Central memory CD4-positive, alpha-beta T cell (primary cell): ENCODE results near the gene SLC6A1.

Experiments
- DNase-seq: peaks from one replicate; pipeline ENCODE4 v3.0.0; 2022

Gene SLC6A1

GRCh38 chr3:10995871-10996270 lies 3.3 kb downstream of the SLC6A1 start:
- DNase-seq = no peak

DNA sequence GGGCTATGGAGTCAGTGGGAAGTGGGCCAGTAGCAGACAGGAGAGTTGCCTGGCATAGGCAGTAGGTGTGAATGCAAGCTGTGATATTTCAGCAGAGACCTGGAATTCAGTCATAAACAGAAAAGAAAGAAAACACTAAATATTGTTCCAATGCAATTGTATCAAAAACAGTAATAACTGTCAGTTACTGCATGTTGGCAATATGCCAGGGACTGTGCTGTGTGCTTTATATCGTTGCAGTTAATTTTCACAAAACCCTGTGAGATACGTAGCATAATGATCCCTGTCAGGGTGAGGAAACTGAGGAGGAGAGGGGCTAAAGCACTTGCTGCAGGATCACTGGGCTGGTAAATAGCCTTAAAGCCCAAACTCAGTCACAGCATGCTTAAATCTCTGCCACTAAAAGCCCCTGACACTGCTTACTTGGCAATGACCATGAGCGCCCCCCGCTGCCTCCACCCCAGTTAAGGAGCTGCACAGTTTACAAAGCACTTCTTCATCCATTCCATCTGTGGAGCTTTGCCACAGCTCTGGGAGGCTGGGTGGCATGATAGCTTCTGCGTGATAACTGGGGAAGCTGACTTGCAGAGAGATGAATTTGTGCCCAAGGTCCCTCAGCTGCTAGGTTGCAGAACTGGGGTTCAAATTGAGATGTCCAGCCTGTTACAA lies 3.9 kb downstream of the SLC6A1 start:
- DNase-seq = no peak

- no peak for DNase-seq
Observed at GRCh38 chr3:10997196-10997595, 4.6 kb downstream of the SLC6A1 start.

- DNase-seq = no peak
Observed at GRCh38 chr3:10998542-10998941, 6.0 kb downstream of the SLC6A1 start.

GRCh38 chr3:10999221-11000107 lies 6.9 kb downstream of the SLC6A1 start:
- no peak for DNase-seq

- no peak for DNase-seq
Observed at GRCh38 chr3:11000528-11000927, 8.0 kb downstream of the SLC6A1 start.

- no peak for DNase-seq
Observed at GRCh38 chr3:11001020-11001657, 8.6 kb downstream of the SLC6A1 start.

GRCh38 chr3:11001658-11002021 lies 9.1 kb downstream of the SLC6A1 start:
- DNase-seq = no peak

- DNase-seq = no peak
Observed at GRCh38 chr3:11002371-11002807, 9.8 kb downstream of the SLC6A1 start.

GRCh38 chr3:11004563-11004962 lies 12.0 kb downstream of the SLC6A1 start:
- DNase-seq = no peak

DNA sequence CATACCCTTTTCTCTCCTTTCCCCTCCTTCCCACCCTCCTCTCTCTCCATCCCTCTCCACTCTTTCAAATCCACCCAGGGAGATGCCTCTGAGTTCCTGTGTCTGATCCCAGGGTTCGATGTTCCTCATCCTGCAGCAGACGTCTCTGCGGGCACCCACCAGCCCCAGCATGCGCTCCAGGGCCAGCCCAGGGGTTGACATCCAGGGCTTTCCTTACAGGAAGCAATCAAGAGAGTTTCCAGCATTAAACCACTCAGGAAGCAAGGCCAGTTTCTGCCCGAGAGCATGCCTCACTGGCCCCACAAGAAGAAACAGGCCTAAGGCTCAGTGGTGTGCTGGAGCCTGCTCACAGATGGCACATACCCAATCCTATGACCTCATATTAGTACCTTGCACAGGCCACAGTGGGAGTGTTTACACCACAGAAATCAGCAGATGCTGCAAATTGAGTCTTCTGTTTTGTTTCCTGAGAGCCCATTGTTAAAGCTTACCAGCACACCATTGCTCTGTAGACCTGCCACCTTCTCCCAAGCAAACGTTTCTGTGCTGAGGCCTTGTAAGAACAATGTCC lies 13.2 kb downstream of the SLC6A1 start:
- no peak for DNase-seq

- no peak for DNase-seq
Observed at GRCh38 chr3:11006986-11007933, 14.7 kb downstream of the SLC6A1 start.

DNA sequence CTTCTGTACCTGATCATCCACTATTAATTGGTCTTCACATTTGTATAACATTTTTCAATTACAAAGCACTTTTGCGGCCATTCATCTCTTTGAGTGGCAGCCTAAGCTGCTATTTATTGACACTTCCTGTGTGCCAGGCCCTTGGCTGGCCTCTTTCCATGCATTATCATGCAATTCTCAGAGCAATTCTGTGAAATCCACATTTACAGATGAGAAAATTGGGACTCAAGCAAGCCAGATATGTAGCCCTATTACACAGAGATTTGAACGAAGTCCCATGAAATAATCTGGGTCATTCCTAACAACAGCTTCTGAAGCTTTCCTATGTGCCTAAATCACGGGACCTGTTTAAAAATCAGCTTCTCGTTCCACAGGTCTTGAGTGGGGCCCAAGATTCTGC lies 17.4 kb downstream of the SLC6A1 start:
- no peak for DNase-seq

DNA sequence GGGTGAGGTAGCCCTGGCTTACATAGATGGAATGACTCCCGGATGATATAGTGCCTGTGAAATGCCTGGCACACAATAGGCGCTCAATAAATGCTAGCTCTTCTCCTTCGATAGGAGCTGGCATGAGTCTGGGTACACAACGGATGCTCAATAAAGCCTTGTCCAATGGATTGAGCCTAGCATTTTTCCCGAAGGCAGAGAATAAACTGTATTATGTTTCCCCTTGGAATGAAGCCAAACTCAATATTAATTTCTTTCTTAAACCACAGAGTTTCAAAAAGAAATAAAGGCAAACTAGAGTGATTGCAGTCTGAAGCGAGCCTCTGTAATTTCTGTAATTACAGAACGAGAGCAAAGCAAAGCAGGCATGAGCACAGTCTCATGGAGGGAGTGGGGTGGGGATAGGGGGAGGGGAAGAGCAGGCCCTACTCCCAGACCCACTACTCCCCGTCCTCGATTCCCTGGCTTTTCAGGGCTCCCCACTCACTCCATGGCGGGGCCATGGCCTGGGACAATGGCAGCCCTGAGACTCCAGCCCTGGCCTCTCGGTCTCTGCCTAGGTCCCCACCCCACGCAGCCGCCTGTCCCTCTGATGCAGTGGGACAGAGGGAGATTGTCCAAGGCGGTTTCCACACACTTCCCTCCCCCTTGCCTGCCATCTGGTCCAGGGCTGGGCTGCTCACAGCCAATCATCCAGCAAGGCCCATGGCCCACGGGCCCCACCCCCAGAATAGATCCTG lies 18.0 kb downstream of the SLC6A1 start:
- DNase-seq = no peak

- DNase-seq = no peak
Observed at GRCh38 chr3:11014253-11014652, 21.7 kb downstream of the SLC6A1 start.

- no peak for DNase-seq
Observed at GRCh38 chr3:11014752-11015151, 22.2 kb downstream of the SLC6A1 start.

DNA sequence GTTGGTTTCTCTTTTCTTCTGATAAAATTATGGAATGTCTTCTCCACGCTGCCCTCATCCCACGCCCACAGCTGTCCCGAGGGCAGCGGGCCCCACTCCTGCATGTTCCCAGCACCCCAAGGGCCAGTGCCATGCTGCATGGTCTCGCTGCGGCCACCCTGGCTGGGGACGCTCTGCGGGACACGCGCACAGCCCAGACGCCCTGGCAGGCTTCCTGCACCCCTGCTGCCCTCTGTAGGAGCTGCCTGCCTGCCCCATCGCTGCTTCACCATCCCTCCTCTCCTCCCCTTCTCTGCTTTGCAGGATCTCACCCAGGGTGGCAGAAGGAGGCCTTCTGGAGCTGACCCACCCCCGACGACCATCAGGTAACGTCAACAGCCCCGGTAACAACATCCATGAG lies 22.8 kb downstream of the SLC6A1 start:
- no peak for DNase-seq

DNA sequence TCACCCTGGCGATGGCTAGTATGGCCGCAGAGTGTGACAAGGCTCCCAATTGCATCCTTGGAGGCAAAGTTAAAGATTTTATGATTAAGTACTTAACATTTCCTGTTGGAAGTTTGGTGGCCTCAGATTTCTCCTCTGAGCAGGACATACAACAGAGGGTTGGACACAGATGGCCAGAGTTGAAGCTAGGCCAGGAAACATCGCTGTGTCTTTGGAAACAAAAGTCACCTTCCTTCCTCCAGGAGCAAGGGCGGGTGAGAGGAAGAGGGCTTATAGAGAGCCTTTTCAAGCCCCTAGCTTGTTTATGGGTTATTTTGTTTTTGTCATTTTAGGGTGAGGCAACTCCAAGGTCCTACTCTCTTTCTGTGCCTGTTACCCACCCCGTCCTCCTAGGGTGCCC lies 24.2 kb downstream of the SLC6A1 start:
- DNase-seq = no peak

- no peak for DNase-seq
Observed at GRCh38 chr3:11019116-11019819, 26.7 kb downstream of the SLC6A1 start.

DNA sequence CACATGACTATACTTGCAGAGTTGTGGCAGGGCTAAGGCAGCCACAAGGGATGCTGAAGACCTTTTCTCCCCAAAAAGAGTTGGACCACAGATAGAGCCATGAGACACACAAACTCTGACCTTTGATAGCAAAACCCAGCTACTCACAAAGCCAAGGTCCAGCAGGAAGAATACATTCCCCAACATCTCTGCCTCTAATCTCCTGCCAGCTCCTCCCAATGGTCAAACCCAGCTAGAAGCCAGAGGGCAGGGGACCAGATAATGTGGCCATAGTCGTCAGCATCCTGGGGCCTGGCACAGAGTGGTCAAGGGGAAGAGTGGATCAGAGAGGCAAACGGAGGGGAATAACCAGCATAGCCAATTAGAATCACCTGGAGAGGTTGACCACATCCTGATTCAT lies 28.2 kb downstream of the SLC6A1 start:
- DNase-seq = no peak

DNA sequence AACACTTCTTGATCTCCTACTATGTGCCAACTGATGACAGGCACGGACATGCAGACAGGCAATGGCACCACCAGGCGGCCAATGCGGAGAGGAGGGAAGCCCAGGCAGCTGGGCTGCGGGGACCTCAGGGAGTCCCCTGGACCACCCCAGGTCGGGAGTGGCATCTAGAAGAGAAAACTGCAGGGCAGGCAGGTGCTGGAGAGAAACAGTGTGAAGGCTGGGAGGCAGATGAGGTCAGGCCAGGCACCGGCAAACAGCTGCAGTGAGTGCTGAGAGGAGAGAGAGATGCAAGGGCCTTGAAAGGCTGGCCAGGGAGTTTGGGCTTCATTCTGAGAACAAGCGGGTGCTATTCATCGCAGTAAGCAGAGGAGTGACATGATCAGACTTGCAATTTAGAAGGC lies 29.1 kb downstream of the SLC6A1 start:
- no peak for DNase-seq
